HL-60 (cell line): Measurements from ENCODE around the gene IL1RAPL2.
"Not testable (repeated sequence)": the region's sequence is repeated elsewhere in the genome, so short reads cannot be mapped to it uniquely, and the experiment has no call there.

Experiments
- DNase-seq, 2 experiments: peaks; one replicate each; pipeline ENCODE4 v3.0.0-alpha.2; 2010 to 2020; ENCODE audit warnings: low read depth in 1 of 2, low spot score in 1 of 2
- H3K27ac ChIP-seq: fragments of 250-450 bp; sonication (Bioruptor Pico); replicated peaks from 2 replicates; pipeline ENCODE4 v1.5.1; 2020; ENCODE audit warnings: mild to moderate bottlenecking, moderate library complexity
- H3K27me3 ChIP-seq: fragments of 250-450 bp; sonication (Bioruptor Pico); 2 replicates; pipeline ENCODE4 v1.5.1; 2021; ENCODE audit warnings: mild to moderate bottlenecking, moderate library complexity; ENCODE audit not compliant: insufficient read depth, poor library complexity, severe bottlenecking
- H3K4me3 ChIP-seq: replicated peaks from 2 replicates; pipeline ENCODE4 v1.5.1; 2011; ENCODE audit warnings: mild to moderate bottlenecking, control low read depth, low read length; ENCODE audit not compliant: insufficient read depth
- CTCF ChIP-seq: IDR thresholded peaks from one replicate; pipeline ENCODE4 v1.5.1; 2011; ENCODE audit warnings: low read length, control low read depth, inconsistent platforms; ENCODE audit not compliant: insufficient read depth
- GABPA ChIP-seq: IDR thresholded peaks from 2 replicates; pipeline ENCODE4 v1.6.1; 2012; ENCODE audit warnings: low read depth
- POLR2AphosphoS5 ChIP-seq: IDR thresholded peaks from 2 replicates; pipeline ENCODE4 v1.6.1; 2012; ENCODE audit warnings: low read depth
- REST ChIP-seq: IDR thresholded peaks from 2 replicates; pipeline ENCODE4 v1.6.1; 2012; ENCODE audit warnings: low read depth; ENCODE audit not compliant: insufficient replicate concordance
- SPI1 ChIP-seq: IDR thresholded peaks from 2 replicates; pipeline ENCODE4 v1.6.1; 2012; ENCODE audit warnings: low read depth, mild to moderate bottlenecking, borderline replicate concordance

The IL1RAPL2 gene

GRCh38 chrX:105018865-105019264, 452.9 kb downstream of the IL1RAPL2 start:
- no peak for DNase-seq
- Histone ChIP-seq H3K27ac (no peak overlapping the region), H3K27me3 (no peaks in the 10 kb centered on the region), H3K4me3 (no peak overlapping the region)
- TF ChIP-seq REST = no peak
- no peak for TF ChIP-seq POLR2AphosphoS5
- no peak for TF ChIP-seq GABPA
- no peak for TF ChIP-seq CTCF
- TF ChIP-seq SPI1 = no peak

GRCh38 chrX:105028962-105029361, 463.0 kb downstream of the IL1RAPL2 start:
- not testable (repeated sequence) for DNase-seq, H3K27ac ChIP-seq, H3K27me3 ChIP-seq, H3K4me3 ChIP-seq

GRCh38 chrX:105038672-105039328, 472.8 kb downstream of the IL1RAPL2 start:
- no peak overlapping the region for H3K27ac ChIP-seq
- no peak overlapping the region for H3K4me3 ChIP-seq
- H3K27me3 ChIP-seq = no peaks in the 10 kb centered on the region
- TF ChIP-seq REST = no peak
- TF ChIP-seq POLR2AphosphoS5 = no peak
- no peak for TF ChIP-seq GABPA
- TF ChIP-seq SPI1 = no peak
- no peak for TF ChIP-seq CTCF
- no peak for DNase-seq

GRCh38 chrX:105050921-105051320, 484.9 kb downstream of the IL1RAPL2 start:
- Histone ChIP-seq H3K27ac (no peak overlapping the region), H3K4me3 (no peak overlapping the region), H3K27me3 (no peaks in the 10 kb centered on the region)
- no peak for DNase-seq
- TF ChIP-seq REST = no peak
- no peak for TF ChIP-seq SPI1
- no peak for TF ChIP-seq CTCF
- no peak for TF ChIP-seq POLR2AphosphoS5
- TF ChIP-seq GABPA = no peak
